NK-92 (cell line): ENCODE results near the gene PRDM8.
"Not testable (repeated sequence)": the region's sequence is repeated elsewhere in the genome, so short reads cannot be mapped to it uniquely, and the experiment has no call there.

Experiments
- DNase-seq: peaks from one replicate; lab custom pipeline; 2025; ENCODE audit not compliant: unreplicated experiment; lab: John Stamatoyannopoulos, UW

Gene PRDM8

GRCh38 chr4:80225595-80225994, 28.3 kb downstream of the PRDM8 start:
- DNase-seq = no peak

- DNase-seq = no peak
These were observed 28.8 kb downstream of the PRDM8 start for GRCh38 chr4:80226094-80226493.

GRCh38 chr4:80228460-80228859, 31.2 kb downstream of the PRDM8 start:
- DNase-seq = no peak

GRCh38 chr4:80229128-80229527, 31.8 kb downstream of the PRDM8 start:
- no peak for DNase-seq

- no peak for DNase-seq
These were observed 32.3 kb downstream of the PRDM8 start for GRCh38 chr4:80229590-80229989.

- DNase-seq = no peak
These were observed 33.9 kb downstream of the PRDM8 start for GRCh38 chr4:80231180-80231579.

- no peak for DNase-seq
These were observed 35.5 kb downstream of the PRDM8 start for GRCh38 chr4:80232707-80233370.

GRCh38 chr4:80233390-80233789, 36.1 kb downstream of the PRDM8 start:
- no peak for DNase-seq

- DNase-seq = no peak
These were observed 38.1 kb downstream of the PRDM8 start for GRCh38 chr4:80235451-80235850.

- DNase-seq = no peak
These were observed 40.7 kb downstream of the PRDM8 start for GRCh38 chr4:80237992-80238391.

GRCh38 chr4:80239480-80240150, 42.3 kb downstream of the PRDM8 start:
- no peak for DNase-seq

GRCh38 chr4:80240976-80241375, 43.7 kb downstream of the PRDM8 start:
- DNase-seq = no peak

GRCh38 chr4:80243274-80244018, 46.1 kb downstream of the PRDM8 start:
- DNase-seq = no peak

- DNase-seq = not testable (repeated sequence)
These were observed 50.2 kb downstream of the PRDM8 start for GRCh38 chr4:80247484-80247883.

- no peak for DNase-seq
These were observed 51.8 kb downstream of the PRDM8 start for GRCh38 chr4:80249144-80249543.

GRCh38 chr4:80252427-80252826, 55.1 kb downstream of the PRDM8 start:
- no peak for DNase-seq

GRCh38 chr4:80252953-80253352, 55.6 kb downstream of the PRDM8 start:
- no peak for DNase-seq

GRCh38 chr4:80253510-80253909, 56.2 kb downstream of the PRDM8 start:
- no peak for DNase-seq
